HG03045 (cell line): ENCODE data around the gene DRC7.
"Not testable (repeated sequence)": the region's sequence is repeated elsewhere in the genome, so short reads cannot be mapped to it uniquely, and the experiment has no call there.

Experiments used
- ATAC-seq: cut with Tn5 transposase; IDR thresholded peaks from one replicate; pipeline ENCODE4 v1.9.1; 2021; ENCODE audit warnings: mild to moderate bottlenecking, moderate library complexity; ENCODE audit not compliant: unreplicated experiment

The DRC7 gene

GRCh38 chr16:57660715-57661463 is 33.7 kb upstream of the DRC7 start:
- ATAC-seq, result no peak

GRCh38 chr16:57661510-57661909 is 33.1 kb upstream of the DRC7 start:
- no peak for ATAC-seq

DNA sequence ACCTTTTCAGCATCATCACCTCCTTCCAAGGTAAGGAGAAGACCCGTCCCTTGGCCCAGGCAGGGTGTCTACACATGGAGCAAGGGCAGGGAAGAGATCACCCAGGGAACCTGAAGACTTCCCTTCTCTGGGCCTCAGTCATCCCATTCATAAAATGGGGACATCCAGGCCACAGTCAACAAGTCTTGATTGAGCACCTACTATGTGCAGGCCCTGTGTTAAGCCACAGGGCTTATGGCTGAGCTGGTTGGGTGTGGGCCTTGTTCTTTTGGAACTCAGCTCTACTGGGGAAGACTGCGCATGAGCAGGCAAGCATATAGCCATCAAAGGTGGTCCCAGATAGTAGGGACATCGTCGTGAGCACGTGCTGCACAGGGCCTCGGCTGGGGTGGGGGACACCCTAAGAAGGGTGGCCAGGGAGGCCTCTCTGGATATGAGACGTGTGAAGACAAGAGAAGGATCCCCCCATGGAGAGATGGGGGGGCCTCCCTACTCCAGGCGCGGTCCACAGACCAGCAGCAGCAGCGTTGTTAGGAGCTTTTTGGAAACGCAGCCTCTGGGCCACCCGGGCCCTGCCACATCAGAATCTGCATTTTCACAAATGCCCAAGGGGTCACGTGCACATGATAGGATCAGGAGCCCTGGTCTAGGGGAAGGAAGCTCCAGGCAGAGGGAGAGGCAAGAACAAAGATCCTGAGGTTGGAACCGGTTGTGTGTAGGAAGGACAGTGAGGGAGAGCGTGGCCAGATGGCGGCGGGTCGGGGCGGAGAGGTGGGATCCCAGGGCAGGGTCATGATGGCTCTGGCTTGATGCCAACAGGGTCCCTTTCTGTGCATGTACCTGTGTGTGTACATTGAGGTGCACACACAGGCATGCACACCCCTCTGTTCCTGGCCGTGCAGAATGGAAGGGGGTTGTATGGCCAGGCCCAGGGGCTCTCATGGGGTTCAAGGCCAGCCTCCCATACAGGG is 32.4 kb upstream of the DRC7 start:
- no peak for ATAC-seq

- no peak for ATAC-seq
Observed at GRCh38 chr16:57663436-57663835, 31.2 kb upstream of the DRC7 start.

GRCh38 chr16:57663917-57664661 is 30.5 kb upstream of the DRC7 start:
- ATAC-seq, result no peak

DNA sequence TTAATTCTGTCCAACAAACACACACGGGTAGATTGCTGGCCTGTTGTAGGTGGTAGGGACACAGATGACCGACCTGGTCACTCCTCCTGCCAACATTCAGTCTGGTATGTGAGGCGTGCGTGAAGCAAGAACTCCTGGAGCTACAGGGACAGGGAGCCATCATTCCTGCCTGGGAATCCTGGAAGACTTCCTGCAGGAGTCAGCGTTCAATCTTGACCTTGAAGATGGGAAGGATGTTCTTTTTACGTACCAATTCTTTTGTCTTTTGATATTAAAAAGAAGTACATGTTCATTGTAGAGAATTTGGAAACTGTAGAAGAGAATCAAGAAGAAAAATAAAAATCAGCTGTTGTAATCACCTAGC is 30.0 kb upstream of the DRC7 start:
- ATAC-seq, result no peak

DNA sequence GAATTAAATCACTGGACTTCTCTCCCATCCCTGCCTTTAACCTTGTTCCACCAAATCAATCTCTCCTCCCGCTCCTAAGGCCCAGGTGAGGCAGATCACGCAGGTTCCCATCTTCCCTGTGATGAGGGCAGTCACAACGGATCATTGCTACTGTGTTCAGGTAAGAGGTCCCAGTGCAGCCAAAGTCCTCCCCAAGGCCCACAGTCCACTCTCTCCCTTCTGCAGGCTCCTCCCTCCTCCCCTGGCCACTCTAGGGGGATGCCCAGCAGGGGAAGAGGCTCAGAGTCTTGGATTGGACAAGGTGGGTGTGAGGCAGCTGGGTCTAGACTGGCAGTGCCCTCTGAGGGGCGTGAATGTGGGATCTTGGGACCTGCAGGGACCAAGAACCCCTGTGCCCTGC is 29.1 kb upstream of the DRC7 start:
- ATAC-seq, result no peak

DNA sequence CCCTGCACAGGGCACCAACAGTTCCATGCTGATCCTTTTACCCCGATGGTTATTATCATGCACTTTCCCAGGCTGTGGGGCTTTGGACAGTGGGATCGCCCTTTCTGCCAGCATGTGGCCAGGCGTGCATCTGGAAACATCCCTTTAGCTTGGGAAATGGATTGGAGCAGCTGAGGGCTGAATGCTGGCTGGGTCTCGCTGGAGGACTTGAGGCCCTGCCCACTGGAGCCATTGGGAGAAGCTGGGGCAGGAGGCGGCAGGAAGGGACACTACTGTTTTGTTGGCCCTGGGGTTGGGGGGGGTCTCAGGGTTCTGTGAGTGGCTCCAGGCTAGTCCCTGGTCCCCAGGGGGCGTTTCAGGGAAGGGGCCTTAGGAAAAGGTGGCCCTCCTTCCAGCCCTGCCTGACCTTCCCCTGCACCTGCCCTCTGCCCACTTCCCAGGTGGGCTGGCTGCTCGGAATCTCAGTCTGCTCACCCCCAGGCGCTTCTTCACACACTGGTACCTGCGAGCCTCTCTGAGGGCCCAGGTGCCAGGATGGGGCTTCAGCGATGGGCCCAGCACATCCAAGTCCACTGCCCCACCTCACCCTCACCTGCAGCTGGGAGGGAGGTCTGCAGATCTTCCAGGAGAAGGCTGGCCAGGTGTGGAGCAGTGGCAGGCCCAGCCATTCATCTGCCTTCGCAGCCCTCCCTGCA is 28.1 kb upstream of the DRC7 start:
- ATAC-seq, result no peak

DNA sequence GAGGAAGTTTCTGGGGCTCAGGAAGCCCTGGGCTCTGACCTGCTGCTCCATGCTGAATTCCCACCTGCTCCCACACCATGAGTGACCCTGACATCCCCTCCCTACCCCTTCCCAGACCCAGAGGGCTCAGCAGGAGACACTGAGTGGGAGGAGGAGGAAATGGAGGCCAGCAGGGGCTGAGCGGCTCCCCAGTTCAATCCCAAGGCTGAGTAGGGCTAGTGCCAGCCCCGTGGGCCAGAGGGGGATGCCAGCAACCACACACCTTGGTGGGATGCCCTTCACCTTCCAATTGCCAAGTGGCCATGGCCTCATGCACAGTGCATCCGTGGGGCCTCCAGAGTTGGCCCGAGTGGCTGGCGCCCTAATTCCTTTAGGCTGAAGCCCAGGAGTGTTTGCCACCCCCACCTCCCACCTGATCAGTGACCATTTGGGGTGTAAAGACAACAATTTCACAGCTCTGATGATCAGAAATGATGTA is 27.5 kb upstream of the DRC7 start:
- ATAC-seq, result no peak

DNA sequence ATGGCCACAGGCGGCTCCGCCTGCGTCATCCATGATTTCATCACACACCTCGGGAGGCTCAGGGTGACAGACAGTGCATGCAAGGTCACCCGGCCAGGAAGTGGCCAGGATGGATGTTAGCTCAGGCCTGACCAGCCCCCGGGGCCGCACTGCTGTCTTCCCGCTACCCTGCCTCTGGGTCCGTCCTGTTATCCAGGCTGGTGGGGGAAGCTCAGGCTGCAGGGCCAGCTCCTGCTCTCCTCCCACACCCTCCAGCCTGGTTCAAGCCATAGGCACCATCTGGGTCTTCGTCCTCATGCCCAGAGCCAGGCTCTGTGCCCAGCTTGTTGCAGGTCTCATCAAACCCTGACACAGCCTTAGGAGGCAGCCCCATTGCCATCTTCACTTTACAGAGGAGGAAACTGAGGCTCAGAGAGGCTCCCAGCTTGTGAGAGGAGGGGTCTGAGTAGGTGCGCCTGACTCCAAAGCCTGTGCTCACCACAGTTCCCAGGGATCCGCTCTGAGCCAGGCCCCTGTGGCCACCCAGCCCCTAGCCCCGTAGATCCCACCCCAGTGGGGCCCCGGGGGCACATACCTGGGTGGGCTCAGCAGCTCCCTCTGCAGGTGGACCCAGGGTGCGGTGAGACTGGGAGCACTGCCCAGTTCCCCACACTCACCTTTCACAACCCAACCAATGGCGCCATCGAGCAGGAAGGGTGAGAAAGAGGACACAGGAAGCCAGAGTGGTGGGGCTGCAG is 26.9 kb upstream of the DRC7 start:
- no peak for ATAC-seq

GRCh38 chr16:57668263-57668571 is 26.4 kb upstream of the DRC7 start, which contains the start of gene ADGRG3:
Gene ADGRG3, plus strand, starts transcription at chr16:57668306. Its CDS starts 42 bp downstream, at chr16:57668348.
- no peak for ATAC-seq

- ATAC-seq, result no peak
Observed at GRCh38 chr16:57668630-57669475, 25.8 kb upstream of the DRC7 start.

- ATAC-seq, result no peak
Observed at GRCh38 chr16:57669476-57670162, 25.0 kb upstream of the DRC7 start.

GRCh38 chr16:57670196-57670595 is 24.4 kb upstream of the DRC7 start:
- no peak for ATAC-seq

- not testable (repeated sequence) for ATAC-seq
Observed at GRCh38 chr16:57671451-57671850, 23.2 kb upstream of the DRC7 start.

GRCh38 chr16:57672416-57672815 is 22.2 kb upstream of the DRC7 start:
- no peak for ATAC-seq

GRCh38 chr16:57672824-57673223 is 21.8 kb upstream of the DRC7 start:
- no peak for ATAC-seq

- no peak for ATAC-seq
Observed at GRCh38 chr16:57675741-57676551, 18.7 kb upstream of the DRC7 start.
